AG08396 (cell line): Measurements from ENCODE around the gene TM9SF1.

ENCODE experiments used
- DNase-seq: peaks from one replicate; pipeline ENCODE4 v3.0.0; 2012; ENCODE audit warnings: low spot score, mixed read lengths

The TM9SF1 gene

GRCh38 chr14:24151404-24152080 lies 43.7 kb downstream of the TM9SF1 start:
- DNase-seq, result no peak

- no peak for DNase-seq
Measured at GRCh38 chr14:24150993-24151392, 44.2 kb downstream of the TM9SF1 start.

- DNase-seq, result no peak
Measured at GRCh38 chr14:24150567-24150966, 44.7 kb downstream of the TM9SF1 start.

GRCh38 chr14:24150061-24150460 lies 45.2 kb downstream of the TM9SF1 start:
- DNase-seq, result no peak

- DNase-seq, result no peak
Measured at GRCh38 chr14:24149302-24149969, 45.8 kb downstream of the TM9SF1 start.

GRCh38 chr14:24147761-24148428 lies 47.3 kb downstream of the TM9SF1 start:
- no peak for DNase-seq

GRCh38 chr14:24146978-24147760 lies 48.1 kb downstream of the TM9SF1 start, which contains the start of gene RNF31:
RNF31 (plus strand) TSS chr14:24147498; CDS start chr14:24147699, 201 bp downstream.
- peak; percentile 97 for DNase-seq

GRCh38 chr14:24146453-24146977 lies 48.7 kb downstream of the TM9SF1 start, which contains the start of gene PSME2:
PSME2 (minus strand) TSS chr14:24146610; CDS start chr14:24146581, 29 bp downstream.
- DNase-seq, result peak; percentile 96

GRCh38 chr14:24145690-24146452 lies 49.4 kb downstream of the TM9SF1 start:
- no peak for DNase-seq

GRCh38 chr14:24145219-24145618 lies 50.0 kb downstream of the TM9SF1 start:
- no peak for DNase-seq

GRCh38 chr14:24144451-24144850 lies 50.8 kb downstream of the TM9SF1 start:
- DNase-seq, result no peak

GRCh38 chr14:24143511-24143910 lies 51.7 kb downstream of the TM9SF1 start:
- no peak for DNase-seq

GRCh38 chr14:24141097-24141880 lies 54.0 kb downstream of the TM9SF1 start, which contains the start of gene EMC9:
EMC9 (minus strand) TSS chr14:24141591; CDS start chr14:24141304, 287 bp downstream.
- DNase-seq, result peak; percentile 98

GRCh38 chr14:24139272-24139934 lies 55.8 kb downstream of the TM9SF1 start:
- DNase-seq, result no peak
